Activated CD4-positive, alpha-beta T cell treated with anti-CD3 and anti-CD28 coated beads for 36 hours (primary cell): ENCODE data around the gene PELI1. TPM values are rescaled to one million over a fixed set of nuclear protein-coding genes. Genes with fewer than 3 reads are reported as not detected.
A peak's percentile ranks its signal among the peaks of the same experiment; 100 is the strongest.

ENCODE experiments used
- ATAC-seq: fragments of 200-7000 bp; cut with Tn5 transposase; one replicate; pipeline ENCODE4 v1.10.0; 2021; ENCODE audit warnings: mild to moderate bottlenecking, moderate library complexity
- CTCF ChIA-PET: fragments of 350-600 bp; sonication (Branson Sonifier 250); formaldehyde crosslinking; loops from one replicate; lab custom pipeline; 2021; ENCODE audit warnings: antibody characterized with exemption; lab: Charles Lee
- POLR2A ChIA-PET: fragments of 350-600 bp; sonication (Branson Sonifier 250); formaldehyde crosslinking; loops from one replicate; lab custom pipeline; 2021; ENCODE audit warnings: antibody characterized with exemption, inconsistent platforms; lab: Charles Lee
- DNase-seq: peaks from one replicate; pipeline ENCODE4 v3.0.0-alpha.2; 2020
- H3K27ac Mint-ChIP-seq: one replicate; pipeline ENCODE4 v1.8.0; 2021; ENCODE audit warnings: mixed read lengths
- H3K27me3 Mint-ChIP-seq: one replicate; pipeline ENCODE4 v1.8.0; 2021; ENCODE audit warnings: mixed read lengths
- H3K36me3 Mint-ChIP-seq: one replicate; pipeline ENCODE4 v1.8.0; 2021; ENCODE audit warnings: low read depth, mixed read lengths
- H3K4me1 Mint-ChIP-seq: one replicate; pipeline ENCODE4 v1.8.0; 2021; ENCODE audit warnings: mixed read lengths
- H3K4me3 Mint-ChIP-seq: one replicate; pipeline ENCODE4 v1.8.0; 2021; ENCODE audit warnings: mild to moderate bottlenecking, moderate library complexity, mixed read lengths
- H3K9me3 Mint-ChIP-seq: one replicate; pipeline ENCODE4 v1.8.0; 2021; ENCODE audit warnings: low read depth, mixed read lengths
- intact Hi-C, 2 experiments: fragments of 100-400 bp; cut with DNase I in 1 of 2; cut with micrococcal nuclease in 1 of 2; formaldehyde crosslinking; loops; one replicate each; pipeline versions ENCODE4 v1.14.2 to v1.15.1; 2022 to 2024; cut with DNase I, micrococcal nuclease
- total RNA-seq, 2 experiments: library from RNA; stranded (reverse); gene quantifications; one replicate each; pipeline ENCODE4 v1.2.3, GENCODE V29; 2021

The PELI1 gene, protein sequence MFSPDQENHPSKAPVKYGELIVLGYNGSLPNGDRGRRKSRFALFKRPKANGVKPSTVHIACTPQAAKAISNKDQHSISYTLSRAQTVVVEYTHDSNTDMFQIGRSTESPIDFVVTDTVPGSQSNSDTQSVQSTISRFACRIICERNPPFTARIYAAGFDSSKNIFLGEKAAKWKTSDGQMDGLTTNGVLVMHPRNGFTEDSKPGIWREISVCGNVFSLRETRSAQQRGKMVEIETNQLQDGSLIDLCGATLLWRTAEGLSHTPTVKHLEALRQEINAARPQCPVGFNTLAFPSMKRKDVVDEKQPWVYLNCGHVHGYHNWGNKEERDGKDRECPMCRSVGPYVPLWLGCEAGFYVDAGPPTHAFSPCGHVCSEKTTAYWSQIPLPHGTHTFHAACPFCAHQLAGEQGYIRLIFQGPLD
- total RNA-seq, result 10 to 100 TPM; 21.3 to 29.7 TPM

GRCh38 chr2:64144057-64145013 is at the start of gene PELI1:
Gene PELI1, minus strand, starts transcription at chr2:64144420. Its CDS starts 36,110 bp downstream, at chr2:64108310.
- peak; percentile 89 for ATAC-seq
- H3K27me3 Mint-ChIP-seq, result no peaks in the 10 kb centered on the region
- H3K4me3 Mint-ChIP-seq, result peak within 1 kb of the TSS; percentile 84
- POLR2A ChIA-PET, result no interaction called here
- DNase-seq, result peak; percentile 97
- peaks cover 14% of the 10 kb centered on the region for H3K36me3 Mint-ChIP-seq
- peak within 1 kb of the TSS; percentile 97 for H3K27ac Mint-ChIP-seq
- peaks cover 30% of the 10 kb centered on the region for H3K4me1 Mint-ChIP-seq
- intact Hi-C loops, result loop anchor here (1.0 to 5.0 kb wide), 11 partner anchors 58 to 843 kb away; partner anchors contain the start of genes AFTPH (in 1 of the 2), MDH1 (in 1 of the 2), SERTAD2 (in 1 of the 2) and SLC1A4 (in 1 of the 2)
- CTCF ChIA-PET, result interaction anchor here (1.0 kb wide), 1 partner anchor 10 kb away, joined by 4 read pairs; no protein-coding TSS in a partner anchor
- H3K9me3 Mint-ChIP-seq, result no peaks in the 10 kb centered on the region

DNA sequence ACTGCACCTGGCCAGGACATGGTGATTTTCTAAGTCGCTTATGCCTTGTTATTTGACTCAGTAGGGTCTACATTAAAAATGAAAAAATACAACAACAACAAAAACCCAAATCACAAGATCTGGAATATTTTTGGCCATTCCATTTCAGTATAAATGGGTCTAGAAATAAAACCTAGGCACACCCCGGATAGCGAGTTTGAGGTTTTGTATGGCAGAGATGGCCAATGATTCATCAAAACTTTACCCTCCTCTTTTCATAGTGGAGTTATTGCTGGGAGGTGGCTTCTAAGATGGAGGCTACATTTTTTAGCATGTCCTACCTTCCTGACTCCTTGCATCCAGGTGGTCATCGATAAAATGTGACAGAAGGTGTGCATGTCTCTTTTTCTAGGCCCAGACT is 49.3 kb upstream of the PELI1 start:
- ATAC-seq (no peak), DNase-seq (no peak)
- Mint-ChIP-seq H3K27me3 (peaks cover 2% of the 10 kb centered on the region), H3K4me3 (no peak overlapping the region), H3K27ac (no peak overlapping the region), H3K4me1 (peaks cover 19% of the 10 kb centered on the region), H3K36me3 (no peaks in the 10 kb centered on the region), H3K9me3 (no peaks in the 10 kb centered on the region)
- intact Hi-C loops, result no loop called here
- CTCF ChIA-PET, result interaction anchor here (2.1 kb wide), 1 partner anchor 11 kb away, joined by 5 read pairs; no protein-coding TSS in a partner anchor
- POLR2A ChIA-PET, result no interaction called here

- Mint-ChIP-seq H3K36me3 (no peaks in the 10 kb centered on the region), H3K9me3 (no peaks in the 10 kb centered on the region), H3K27me3 (peaks cover 2% of the 10 kb centered on the region), H3K27ac (no peak overlapping the region), H3K4me3 (no peak overlapping the region), H3K4me1 (peaks cover 20% of the 10 kb centered on the region)
- ChIA-PET POLR2A (no interaction called here), CTCF (interaction anchor here (1.7 kb wide), 1 partner anchor 13 kb away, joined by 3 read pairs; no protein-coding TSS in a partner anchor)
- DNase-seq (no peak), ATAC-seq (peak; percentile 39)
- intact Hi-C loops, result no loop called here
Observed at GRCh38 chr2:64192664-64193105, 48.5 kb upstream of the PELI1 start.

- Mint-ChIP-seq H3K4me1 (peaks cover 20% of the 10 kb centered on the region), H3K4me3 (no peak overlapping the region), H3K27ac (no peak overlapping the region), H3K27me3 (peaks cover 2% of the 10 kb centered on the region), H3K36me3 (no peaks in the 10 kb centered on the region), H3K9me3 (no peaks in the 10 kb centered on the region)
- intact Hi-C loops, result no loop called here
- ATAC-seq, result no peak
- POLR2A ChIA-PET, result no interaction called here
- CTCF ChIA-PET, result interaction anchor here (1.7 kb wide), 1 partner anchor 13 kb away, joined by 3 read pairs; no protein-coding TSS in a partner anchor
- DNase-seq, result no peak
Observed at GRCh38 chr2:64192125-64192479, 47.9 kb upstream of the PELI1 start.

GRCh38 chr2:64189586-64189985 is 45.4 kb upstream of the PELI1 start:
- Mint-ChIP-seq H3K27ac (no peak overlapping the region), H3K9me3 (no peaks in the 10 kb centered on the region), H3K4me3 (no peak overlapping the region), H3K4me1 (peaks cover 20% of the 10 kb centered on the region), H3K27me3 (no peaks in the 10 kb centered on the region), H3K36me3 (no peaks in the 10 kb centered on the region)
- DNase-seq, result no peak
- ChIA-PET POLR2A (no interaction called here), CTCF (interaction anchor here (0.7 kb wide), 1 partner anchor 48 kb away, joined by 3 read pairs; no protein-coding TSS in a partner anchor)
- intact Hi-C loops, result no loop called here
- ATAC-seq, result no peak

GRCh38 chr2:64189167-64189566 is 44.9 kb upstream of the PELI1 start:
- CTCF ChIA-PET, result interaction anchor here (0.7 to 1.0 kb wide), 2 partner anchors 47 to 296 kb away, joined by 3 read pairs; no protein-coding TSS in a partner anchor
- Mint-ChIP-seq H3K36me3 (no peaks in the 10 kb centered on the region), H3K4me1 (peaks cover 20% of the 10 kb centered on the region), H3K9me3 (no peaks in the 10 kb centered on the region), H3K27ac (no peak overlapping the region), H3K27me3 (no peaks in the 10 kb centered on the region), H3K4me3 (no peak overlapping the region)
- POLR2A ChIA-PET, result no interaction called here
- intact Hi-C loops, result no loop called here
- no peak for ATAC-seq
- no peak for DNase-seq

DNA sequence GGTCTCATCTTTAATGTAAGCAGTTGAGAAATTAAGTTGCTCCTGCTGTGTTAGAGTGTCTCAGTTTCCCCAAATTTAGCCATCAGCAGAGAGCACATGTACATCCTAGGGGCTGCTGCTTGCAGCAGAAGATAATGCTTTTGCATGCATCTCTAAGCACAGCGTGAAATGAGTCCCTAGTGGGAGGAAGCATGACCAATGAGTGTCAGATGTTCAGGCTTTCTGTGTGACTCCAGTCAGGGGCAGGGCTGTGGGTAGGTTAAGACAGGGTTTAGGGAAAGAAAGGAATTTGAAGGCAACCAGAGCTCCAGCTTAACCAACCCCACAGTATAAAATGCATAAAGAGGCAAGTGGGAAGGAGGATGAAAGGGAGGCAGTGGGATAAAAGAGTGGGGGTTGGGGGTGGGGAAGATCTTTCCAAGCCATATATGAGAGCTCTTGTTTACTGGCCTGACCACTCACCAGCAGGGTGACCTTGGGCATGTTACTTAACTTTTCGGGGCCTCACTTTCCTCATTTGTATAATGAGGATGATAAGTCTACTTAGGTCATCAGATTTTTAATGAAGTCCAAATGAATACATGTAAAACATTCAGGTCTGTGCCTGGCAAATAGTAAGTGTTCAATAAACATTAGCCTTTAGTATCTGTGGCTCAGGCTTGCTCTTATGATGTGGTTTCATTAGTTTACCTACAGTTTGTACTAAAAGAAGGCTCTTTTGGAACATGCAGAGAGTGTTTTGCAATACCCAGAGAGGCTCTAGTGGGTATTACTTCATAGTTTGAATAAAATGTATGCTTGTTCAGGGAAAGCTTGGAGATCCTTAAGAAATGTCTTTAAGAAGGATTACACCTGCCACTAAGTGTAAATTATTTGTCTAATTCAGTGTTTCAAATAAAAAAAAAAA is 42.7 kb upstream of the PELI1 start:
- H3K4me3 Mint-ChIP-seq, result no peak overlapping the region
- DNase-seq (no peak), ATAC-seq (no peak)
- H3K27ac Mint-ChIP-seq, result no peak overlapping the region
- no peaks in the 10 kb centered on the region for H3K9me3 Mint-ChIP-seq
- H3K4me1 Mint-ChIP-seq, result peaks cover 16% of the 10 kb centered on the region
- intact Hi-C loops, result no loop called here
- POLR2A ChIA-PET, result no interaction called here
- CTCF ChIA-PET, result interaction anchor here (0.7 to 1.7 kb wide), 2 partner anchors 9 to 109 kb away, joined by 3 read pairs; no protein-coding TSS in a partner anchor
- no peaks in the 10 kb centered on the region for H3K36me3 Mint-ChIP-seq
- H3K27me3 Mint-ChIP-seq, result no peaks in the 10 kb centered on the region

DNA sequence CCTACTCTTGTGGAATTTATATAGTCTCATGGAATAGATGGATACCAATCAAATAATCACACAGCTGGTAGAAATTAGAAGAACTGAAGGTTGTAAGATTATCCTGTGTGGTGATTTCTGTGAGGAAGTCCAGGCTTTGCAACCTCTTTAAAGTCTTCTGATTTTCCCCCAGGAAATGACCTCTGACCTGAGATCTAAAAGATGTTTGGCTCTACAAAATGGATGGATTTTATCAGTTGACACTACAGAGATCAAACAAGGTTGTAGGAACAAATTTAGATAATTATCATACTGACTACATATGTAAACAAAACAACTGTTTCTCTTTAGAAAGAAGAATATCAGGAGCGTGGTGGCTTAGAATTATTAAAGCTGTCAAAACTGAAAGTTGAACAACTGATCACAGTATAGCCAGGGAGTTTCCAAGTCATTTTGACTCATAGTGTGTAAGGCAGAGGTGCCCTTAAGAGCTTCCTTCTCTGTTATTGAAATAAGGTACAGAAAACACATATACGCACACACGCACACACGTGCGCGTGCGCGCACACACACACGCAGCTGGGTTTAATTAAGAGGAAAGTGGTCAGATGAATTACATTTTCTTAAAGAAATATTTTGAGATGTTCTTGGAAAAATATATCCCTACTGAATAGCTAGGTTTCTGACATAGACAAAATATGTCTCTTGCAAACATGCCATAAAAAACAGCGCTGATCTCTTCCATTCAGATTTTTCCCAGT is 35.5 kb upstream of the PELI1 start:
- DNase-seq (no peak), ATAC-seq (peak; percentile 90)
- Mint-ChIP-seq H3K36me3 (no peaks in the 10 kb centered on the region), H3K27ac (peak overlapping the region; percentile 4), H3K4me1 (peaks cover 14% of the 10 kb centered on the region), H3K9me3 (no peaks in the 10 kb centered on the region), H3K27me3 (no peaks in the 10 kb centered on the region), H3K4me3 (no peak overlapping the region)
- intact Hi-C loops, result no loop called here
- ChIA-PET POLR2A (interaction anchor here (0.6 kb wide), 1 partner anchor 288 kb away, joined by 3 read pairs; no protein-coding TSS in a partner anchor), CTCF (interaction anchor here (0.6 to 1.1 kb wide), 4 partner anchors 40 to 148 kb away, joined by 3 read pairs; no protein-coding TSS in a partner anchor)

DNA sequence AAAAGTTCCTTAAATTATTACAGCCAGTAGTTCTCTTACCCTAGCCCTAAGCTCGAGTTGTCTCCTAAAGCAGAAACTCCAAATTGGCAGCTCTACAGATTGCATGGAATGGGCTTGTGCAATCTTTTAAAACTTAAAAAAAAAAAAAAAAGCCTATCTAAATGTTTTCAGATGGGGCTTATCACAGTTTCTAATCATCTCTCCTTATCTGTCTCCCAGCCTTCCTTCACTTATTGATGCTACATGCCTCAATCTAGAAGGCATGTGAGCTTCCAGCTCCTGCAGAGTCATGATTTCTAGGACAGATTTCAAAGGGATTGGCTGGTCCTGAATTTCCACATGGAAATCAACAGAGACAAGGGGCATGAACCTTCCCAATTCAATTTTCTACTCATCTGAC is 33.1 kb upstream of the PELI1 start:
- no peak overlapping the region for H3K27ac Mint-ChIP-seq
- no peak for DNase-seq
- intact Hi-C loops, result no loop called here
- H3K4me3 Mint-ChIP-seq, result no peak overlapping the region
- no peak for ATAC-seq
- POLR2A ChIA-PET, result no interaction called here
- H3K36me3 Mint-ChIP-seq, result no peaks in the 10 kb centered on the region
- CTCF ChIA-PET, result interaction anchor here (0.6 to 1.1 kb wide), 4 partner anchors 10 to 229 kb away, joined by 3 to 5 read pairs (median 3); no protein-coding TSS in a partner anchor
- H3K4me1 Mint-ChIP-seq, result peaks cover 14% of the 10 kb centered on the region
- no peaks in the 10 kb centered on the region for H3K9me3 Mint-ChIP-seq
- H3K27me3 Mint-ChIP-seq, result no peaks in the 10 kb centered on the region
